ENCODE measurements around the gene MARK1. TPM values are rescaled to one million over a fixed set of nuclear protein-coding genes. Genes with fewer than 3 reads are reported as not detected.

The MARK1 gene
- polyA plus RNA-seq, 3 donors from 2014 or later, result not detected

- peaks cover 0 to 3% (median 2%) of the 10 kb centered on the region in 3 donors for H3K27me3 Mint-ChIP-seq (ENCODE audit: low read depth in 3 of 3)
- peaks cover 0 to 2% (median 0%) of the 10 kb centered on the region in 6 donors for H3K9me3 Mint-ChIP-seq
- no peak overlapping the region for H3K27ac Mint-ChIP-seq
- H3K4me3 Mint-ChIP-seq, result no peak overlapping the region
- no peaks in the 10 kb centered on the region for H3K36me3 Mint-ChIP-seq
- no peaks in the 10 kb centered on the region for H3K4me1 Mint-ChIP-seq
- no peak for DNase-seq
Observed at GRCh38 chr1:220552672-220553260, 24.8 kb downstream of the MARK1 start.

GRCh38 chr1:220556641-220557040 is 28.7 kb downstream of the MARK1 start:
- Mint-ChIP-seq H3K9me3 (peaks cover 0 to 4% (median 0%) of the 10 kb centered on the region in 6 donors), H3K36me3 (no peaks in the 10 kb centered on the region), H3K27me3 (ENCODE audit: low read depth in 3 of 3) (no peaks in the 10 kb centered on the region), H3K4me3 (no peak overlapping the region), H3K27ac (no peak overlapping the region), H3K4me1 (no peaks in the 10 kb centered on the region)
- DNase-seq, result no peak

GRCh38 chr1:220563564-220563963 is 35.6 kb downstream of the MARK1 start:
- Mint-ChIP-seq H3K9me3 (peaks cover 0 to 2% (median 0%) of the 10 kb centered on the region in 6 donors), H3K27ac (no peak overlapping the region)

GRCh38 chr1:220564216-220564615 is 36.3 kb downstream of the MARK1 start:
- H3K9me3 Mint-ChIP-seq, result no peaks in the 10 kb centered on the region
- no peak overlapping the region for H3K4me3 Mint-ChIP-seq
- no peak overlapping the region for H3K27ac Mint-ChIP-seq
- H3K36me3 Mint-ChIP-seq, result no peaks in the 10 kb centered on the region
- DNase-seq, result no peak
- H3K27me3 Mint-ChIP-seq (ENCODE audit: low read depth in 3 of 3), result no peaks in the 10 kb centered on the region
- no peaks in the 10 kb centered on the region for H3K4me1 Mint-ChIP-seq

More at GRCh38 chr1:220563564-220563963, 35.6 kb downstream of the MARK1 start:
- no peaks in the 10 kb centered on the region for H3K36me3 Mint-ChIP-seq
- no peak overlapping the region for H3K4me3 Mint-ChIP-seq
- no peaks in the 10 kb centered on the region for H3K4me1 Mint-ChIP-seq
- no peak for DNase-seq
- no peaks in the 10 kb centered on the region for H3K27me3 Mint-ChIP-seq (ENCODE audit: low read depth in 3 of 3)

- H3K27me3 Mint-ChIP-seq (ENCODE audit: low read depth in 3 of 3), result no peaks in the 10 kb centered on the region
- DNase-seq, result no peak
- no peaks in the 10 kb centered on the region for H3K4me1 Mint-ChIP-seq
- no peak overlapping the region for H3K4me3 Mint-ChIP-seq
- no peak overlapping the region for H3K27ac Mint-ChIP-seq
- H3K9me3 Mint-ChIP-seq, result no peaks in the 10 kb centered on the region
- H3K36me3 Mint-ChIP-seq, result no peaks in the 10 kb centered on the region
Observed at GRCh38 chr1:220565670-220566069, 37.7 kb downstream of the MARK1 start.

- Mint-ChIP-seq H3K36me3 (no peaks in the 10 kb centered on the region), H3K27ac (no peak overlapping the region), H3K27me3 (ENCODE audit: low read depth in 3 of 3) (no peaks in the 10 kb centered on the region), H3K4me3 (no peak overlapping the region), H3K9me3 (no peaks in the 10 kb centered on the region), H3K4me1 (no peaks in the 10 kb centered on the region)
- DNase-seq, result no peak
Observed at GRCh38 chr1:220566869-220567268, 38.9 kb downstream of the MARK1 start.

- Mint-ChIP-seq H3K27me3 (ENCODE audit: low read depth in 3 of 3) (peaks cover 0 to 1% (median 0%) of the 10 kb centered on the region in 3 donors), H3K4me3 (no peak overlapping the region), H3K36me3 (peaks cover 0 to 2% (median 0%) of the 10 kb centered on the region in 3 donors), H3K27ac (no peak overlapping the region), H3K9me3 (peaks cover 1 to 27% (median 14%) of the 10 kb centered on the region in 6 donors), H3K4me1 (no peaks in the 10 kb centered on the region)
- DNase-seq, result no peak
Observed at GRCh38 chr1:220572416-220572815, 44.5 kb downstream of the MARK1 start.

GRCh38 chr1:220573836-220574235 is 45.9 kb downstream of the MARK1 start:
- no peak for DNase-seq
- Mint-ChIP-seq H3K4me3 (no peak overlapping the region), H3K27ac (no peak overlapping the region), H3K36me3 (peaks cover 0 to 2% (median 0%) of the 10 kb centered on the region in 3 donors), H3K9me3 (peaks cover 1 to 27% (median 14%) of the 10 kb centered on the region in 6 donors), H3K27me3 (ENCODE audit: low read depth in 3 of 3) (peaks cover 0 to 3% (median 0%) of the 10 kb centered on the region in 3 donors), H3K4me1 (no peaks in the 10 kb centered on the region)

GRCh38 chr1:220575718-220576497 is 48.0 kb downstream of the MARK1 start:
- Mint-ChIP-seq H3K36me3 (peaks cover 0 to 2% (median 0%) of the 10 kb centered on the region in 3 donors), H3K27me3 (ENCODE audit: low read depth in 3 of 3) (peaks cover 0 to 3% (median 0%) of the 10 kb centered on the region in 3 donors), H3K4me3 (no peak overlapping the region), H3K4me1 (no peaks in the 10 kb centered on the region), H3K9me3 (peaks cover 1 to 27% (median 14%) of the 10 kb centered on the region in 6 donors), H3K27ac (no peak overlapping the region)
- DNase-seq, result no peak

- Mint-ChIP-seq H3K4me1 (no peaks in the 10 kb centered on the region), H3K4me3 (no peak overlapping the region), H3K9me3 (peaks cover 1 to 25% (median 13%) of the 10 kb centered on the region in 6 donors), H3K27me3 (ENCODE audit: low read depth in 3 of 3) (peaks cover 0 to 3% (median 0%) of the 10 kb centered on the region in 3 donors), H3K36me3 (peaks cover 0 to 2% (median 0%) of the 10 kb centered on the region in 3 donors), H3K27ac (no peak overlapping the region)
- no peak for DNase-seq
Observed at GRCh38 chr1:220577926-220578325, 50.0 kb downstream of the MARK1 start.

- H3K4me1 Mint-ChIP-seq, result no peaks in the 10 kb centered on the region
- no peak overlapping the region for H3K4me3 Mint-ChIP-seq
- peaks cover 0 to 11% (median 7%) of the 10 kb centered on the region in 6 donors for H3K9me3 Mint-ChIP-seq
- no peak for DNase-seq
- H3K27me3 Mint-ChIP-seq (ENCODE audit: low read depth in 3 of 3), result peaks cover 0 to 3% (median 0%) of the 10 kb centered on the region in 3 donors
- H3K36me3 Mint-ChIP-seq, result no peaks in the 10 kb centered on the region
- H3K27ac Mint-ChIP-seq, result no peak overlapping the region
Observed at GRCh38 chr1:220579317-220579716, 51.4 kb downstream of the MARK1 start.

- Mint-ChIP-seq H3K27ac (no peak overlapping the region), H3K4me3 (no peak overlapping the region), H3K27me3 (ENCODE audit: low read depth in 3 of 3) (no peaks in the 10 kb centered on the region), H3K9me3 (peaks cover 0 to 8% (median 0%) of the 10 kb centered on the region in 6 donors), H3K4me1 (no peaks in the 10 kb centered on the region), H3K36me3 (no peaks in the 10 kb centered on the region)
- DNase-seq, result no peak
Observed at GRCh38 chr1:220592714-220593113, 64.8 kb downstream of the MARK1 start.

- no peak for DNase-seq
- no peaks in the 10 kb centered on the region for H3K27me3 Mint-ChIP-seq (ENCODE audit: low read depth in 3 of 3)
- no peak overlapping the region for H3K27ac Mint-ChIP-seq
- H3K4me1 Mint-ChIP-seq, result no peaks in the 10 kb centered on the region
- no peaks in the 10 kb centered on the region for H3K36me3 Mint-ChIP-seq
- no peak overlapping the region for H3K4me3 Mint-ChIP-seq
- peaks cover 0 to 4% (median 0%) of the 10 kb centered on the region in 6 donors for H3K9me3 Mint-ChIP-seq
Observed at GRCh38 chr1:220594356-220594755, 66.4 kb downstream of the MARK1 start.

GRCh38 chr1:220595179-220595578 is 67.2 kb downstream of the MARK1 start:
- Mint-ChIP-seq H3K36me3 (no peaks in the 10 kb centered on the region), H3K27me3 (ENCODE audit: low read depth in 3 of 3) (no peaks in the 10 kb centered on the region), H3K4me1 (no peaks in the 10 kb centered on the region), H3K9me3 (peaks cover 0 to 4% (median 0%) of the 10 kb centered on the region in 6 donors), H3K27ac (no peak overlapping the region), H3K4me3 (no peak overlapping the region)
- DNase-seq, result no peak

Data from immature natural killer cell (primary cell).